Dedifferentiated amniotic fluid mesenchymal stem cell (primary cell): ENCODE measurements around the gene CAMK1.
"Not testable (repeated sequence)": the region's sequence is repeated elsewhere in the genome, so short reads cannot be mapped to it uniquely, and the experiment has no call there.

Experiments
- DNase-seq: peaks from one replicate; pipeline ENCODE4 v3.0.0-alpha.2; 2016; ENCODE audit errors: extremely low spot score

CAMK1 gene

GRCh38 chr3:9776896-9777693 lies 7.3 kb upstream of the CAMK1 start:
- no peak for DNase-seq

- DNase-seq: not testable (repeated sequence)
Observed at GRCh38 chr3:9771007-9771406, 1.3 kb upstream of the CAMK1 start.

GRCh38 chr3:9770276-9770812 lies 597 bp upstream of the CAMK1 start:
- DNase-seq: no peak

DNA sequence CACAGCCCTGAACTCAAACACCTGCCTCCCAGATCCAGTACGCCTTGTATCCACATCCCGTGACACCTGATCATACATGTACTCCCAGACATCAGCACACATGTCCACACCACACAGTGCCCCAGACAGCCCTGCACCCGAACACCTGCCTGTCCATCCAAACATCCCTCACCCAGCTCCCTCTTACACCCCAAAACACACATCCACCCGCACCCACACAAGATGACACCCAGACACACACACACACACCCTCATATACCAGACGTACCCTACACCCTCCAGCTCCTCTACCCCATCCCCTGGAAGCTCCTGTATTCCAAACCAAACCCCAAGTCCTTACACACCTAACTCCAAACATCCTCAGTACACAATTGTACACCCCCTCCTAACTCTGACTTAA lies 735 bp downstream of the CAMK1 start:
- DNase-seq: no peak

DNA sequence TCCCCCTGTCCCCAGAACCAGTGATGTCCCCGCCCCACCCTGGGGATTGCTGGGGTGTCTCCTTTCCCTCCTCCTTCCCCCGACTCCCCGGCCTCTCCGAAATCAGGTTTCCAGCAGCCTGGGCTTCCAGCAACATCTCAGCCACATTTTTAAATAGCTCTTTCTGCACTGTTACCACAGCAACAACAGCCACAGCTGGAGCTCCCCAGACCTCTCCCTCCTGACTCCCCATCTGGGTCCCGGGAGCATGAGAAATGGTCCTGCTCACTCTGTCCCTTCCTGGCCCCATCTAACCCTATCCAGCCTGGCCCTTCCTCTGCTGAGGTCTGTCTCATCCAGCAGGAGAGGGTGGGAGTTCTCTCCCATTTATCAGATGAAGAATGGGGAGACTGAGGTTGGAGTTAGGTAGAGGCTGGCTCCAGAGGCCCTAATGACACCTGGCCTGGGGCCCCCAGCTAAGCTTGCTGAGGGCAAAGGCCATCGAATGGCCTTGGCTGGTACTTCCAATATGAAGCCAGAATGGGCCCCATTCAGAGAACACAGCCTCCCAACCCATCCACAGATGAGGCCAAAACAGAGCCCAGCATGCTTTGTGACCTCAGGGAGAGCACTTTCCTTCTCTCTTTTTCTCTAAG lies 1.5 kb downstream of the CAMK1 start:
- no peak for DNase-seq

DNA sequence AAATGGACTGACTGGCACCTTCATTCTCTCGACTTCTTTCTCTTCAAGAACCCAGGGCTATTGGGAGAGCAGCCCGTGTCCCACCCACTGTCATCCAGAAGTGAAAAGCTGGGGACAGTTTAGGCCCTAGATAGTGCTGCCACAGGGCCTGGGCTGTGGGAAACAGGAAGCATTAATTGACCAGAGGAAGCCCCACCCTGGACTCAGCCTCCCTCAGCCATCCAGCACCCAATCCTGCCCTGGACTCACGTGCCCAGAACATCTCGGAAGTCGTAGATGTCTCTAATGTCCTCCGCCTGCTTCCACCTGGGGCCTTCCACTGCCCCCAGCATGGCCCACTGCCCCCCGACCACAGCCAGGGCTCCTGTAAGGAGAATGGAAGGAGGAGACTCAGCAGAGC lies 2.3 kb downstream of the CAMK1 start:
- DNase-seq: no peak

- no peak for DNase-seq
Observed at GRCh38 chr3:9765865-9766264, 3.9 kb downstream of the CAMK1 start.

GRCh38 chr3:9762871-9763270 lies 6.9 kb downstream of the CAMK1 start:
- DNase-seq: no peak

DNA sequence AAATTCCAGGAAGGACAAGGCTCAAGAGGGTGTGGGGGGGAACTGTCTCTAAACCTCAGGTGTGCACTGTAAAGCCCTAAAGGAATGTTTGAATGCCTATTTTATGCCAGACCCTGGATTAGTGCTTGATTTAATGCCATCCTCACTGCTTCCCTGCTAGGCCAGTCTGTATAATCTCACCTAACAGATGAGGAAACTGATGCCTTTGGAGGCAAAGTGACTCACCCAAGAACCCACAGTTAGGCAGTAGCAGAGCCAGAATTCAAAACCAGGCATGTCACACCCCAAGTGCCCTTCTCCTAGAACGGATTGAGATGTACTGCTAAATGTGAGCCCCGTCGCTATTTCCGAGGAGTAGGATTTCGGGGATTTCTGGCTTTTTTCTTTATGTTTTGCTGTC lies 7.8 kb downstream of the CAMK1 start:
- no peak for DNase-seq

- no peak for DNase-seq
Observed at GRCh38 chr3:9760779-9761505, 8.8 kb downstream of the CAMK1 start.

- DNase-seq: no peak
Observed at GRCh38 chr3:9757427-9757826, 12.3 kb downstream of the CAMK1 start.

DNA sequence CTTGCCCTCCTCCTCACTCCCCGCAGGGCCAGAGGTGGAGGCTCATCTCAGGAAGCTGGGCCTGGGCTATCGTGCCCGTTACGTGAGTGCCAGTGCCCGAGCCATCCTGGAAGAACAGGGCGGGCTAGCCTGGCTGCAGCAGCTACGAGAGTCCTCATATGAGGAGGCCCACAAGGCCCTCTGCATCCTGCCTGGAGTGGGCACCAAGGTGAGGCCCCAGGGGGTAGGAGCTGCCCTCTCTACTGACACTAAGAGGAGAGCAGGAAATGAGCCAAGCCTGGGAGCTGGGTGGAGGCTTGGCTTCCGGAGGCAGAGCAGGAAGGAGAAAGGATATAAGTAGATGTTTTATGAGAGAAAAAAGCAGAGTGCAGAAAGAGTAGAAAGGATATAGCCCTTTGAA lies 15.1 kb downstream of the CAMK1 start:
- DNase-seq: no peak

GRCh38 chr3:9750556-9751411 lies 19.0 kb downstream of the CAMK1 start:
- DNase-seq: no peak

DNA sequence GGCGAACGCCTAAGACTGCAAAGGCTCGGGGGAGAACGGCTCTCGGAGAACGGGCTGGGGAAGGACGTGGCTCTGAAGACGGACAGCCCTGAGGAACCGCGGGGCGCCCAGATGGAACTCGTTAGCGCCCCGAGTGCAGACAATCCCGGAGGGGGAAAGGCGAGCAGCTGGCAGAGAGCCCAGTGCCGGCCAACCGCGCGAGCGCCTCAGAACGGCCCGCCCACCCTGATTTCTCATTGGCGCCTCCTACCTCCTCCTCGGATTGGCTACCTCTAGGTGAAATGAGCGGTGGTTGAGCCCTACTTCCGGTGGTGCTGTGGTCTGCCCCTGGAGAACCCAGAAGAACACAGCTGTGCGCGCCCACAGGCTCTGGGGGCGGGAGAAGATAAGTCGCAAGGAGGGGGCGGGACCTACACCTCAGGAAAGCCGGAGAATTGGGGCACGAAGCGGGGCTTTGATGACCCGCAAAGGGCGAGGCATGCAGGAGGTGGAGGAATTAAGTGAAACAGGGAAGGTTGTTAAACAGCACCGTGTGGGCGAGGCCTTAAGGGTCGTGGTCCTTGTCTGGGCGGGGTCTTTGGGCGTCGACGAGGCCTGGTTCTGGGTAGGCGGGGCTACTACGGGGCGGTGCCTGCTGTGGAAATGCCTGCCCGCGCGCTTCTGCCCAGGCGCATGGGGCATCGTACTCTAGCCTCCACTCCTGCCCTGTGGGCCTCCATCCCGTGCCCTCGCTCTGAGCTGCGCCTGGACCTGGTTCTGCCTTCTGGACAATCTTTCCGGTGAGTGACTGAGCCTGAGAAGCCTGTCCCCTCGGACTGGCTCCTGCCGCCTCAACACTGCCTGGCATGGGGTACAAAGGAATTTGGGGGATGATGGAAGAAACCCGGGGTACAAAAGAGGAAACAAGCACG lies 19.8 kb downstream of the CAMK1 start, which contains the start of gene OGG1:
TSS of gene OGG1 (plus strand) at position 308 of the 911 bp plus-strand sequence. CDS start at position 643, 335 bp downstream.
- DNase-seq: peak; percentile 99

DNA sequence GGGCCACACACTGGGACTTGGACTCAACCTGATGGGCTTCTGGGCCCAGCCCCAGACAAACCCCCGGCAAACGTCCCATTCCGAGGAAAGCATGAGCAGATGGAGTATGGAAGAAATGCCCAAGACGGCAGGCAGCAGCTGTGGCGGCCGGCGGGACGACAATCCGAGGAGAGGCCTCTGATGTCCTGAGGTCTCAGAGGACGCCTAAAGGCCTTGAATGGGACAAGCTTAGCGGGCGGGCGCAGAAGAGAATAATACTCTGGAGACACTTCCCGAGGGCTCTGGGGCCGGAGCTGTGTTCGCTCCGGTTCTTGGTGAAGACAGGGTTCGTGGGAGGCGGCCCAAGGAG lies 20.5 kb downstream of the CAMK1 start:
- no peak for DNase-seq

GRCh38 chr3:9748031-9748430 lies 21.7 kb downstream of the CAMK1 start:
- no peak for DNase-seq

GRCh38 chr3:9747267-9747666 lies 22.5 kb downstream of the CAMK1 start:
- DNase-seq: no peak

GRCh38 chr3:9746330-9746729 lies 23.4 kb downstream of the CAMK1 start:
- DNase-seq: no peak

DNA sequence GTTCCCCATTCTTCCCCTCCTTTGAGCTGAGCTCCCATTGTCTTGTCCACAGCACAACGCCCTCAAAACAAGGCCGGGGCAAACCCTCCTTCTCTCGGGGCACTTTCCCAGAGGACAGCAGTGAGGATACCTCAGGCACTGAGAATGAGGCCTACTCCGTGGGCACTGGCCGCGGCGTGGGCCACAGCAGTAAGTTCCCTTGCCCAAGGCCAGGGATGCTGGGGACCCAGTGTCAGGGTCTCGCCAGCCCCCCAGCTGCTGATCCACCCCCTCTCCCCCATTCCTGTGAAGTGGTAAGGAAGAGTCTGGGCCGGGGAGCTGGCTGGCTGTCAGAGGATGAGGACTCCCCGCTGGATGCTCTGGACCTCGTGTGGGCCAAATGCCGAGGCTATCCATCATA lies 24.2 kb downstream of the CAMK1 start:
- DNase-seq: no peak

DNA sequence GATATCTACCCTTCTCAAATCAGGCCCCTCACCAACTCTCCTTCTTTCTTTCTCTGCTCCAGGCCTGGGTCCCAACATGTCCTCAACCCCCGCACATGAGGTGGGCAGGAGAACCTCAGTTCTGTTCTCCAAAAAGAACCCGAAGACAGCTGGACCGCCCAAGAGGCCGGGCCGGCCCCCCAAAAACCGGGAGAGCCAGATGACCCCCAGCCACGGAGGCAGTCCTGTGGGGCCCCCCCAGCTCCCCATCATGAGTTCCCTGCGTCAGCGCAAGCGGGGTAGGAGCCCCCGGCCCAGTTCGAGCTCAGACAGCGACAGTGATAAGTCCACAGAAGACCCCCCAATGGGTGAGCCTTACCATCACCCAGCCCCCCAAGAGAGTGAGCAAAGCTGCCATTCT lies 25.6 kb downstream of the CAMK1 start:
- DNase-seq: no peak

DNA sequence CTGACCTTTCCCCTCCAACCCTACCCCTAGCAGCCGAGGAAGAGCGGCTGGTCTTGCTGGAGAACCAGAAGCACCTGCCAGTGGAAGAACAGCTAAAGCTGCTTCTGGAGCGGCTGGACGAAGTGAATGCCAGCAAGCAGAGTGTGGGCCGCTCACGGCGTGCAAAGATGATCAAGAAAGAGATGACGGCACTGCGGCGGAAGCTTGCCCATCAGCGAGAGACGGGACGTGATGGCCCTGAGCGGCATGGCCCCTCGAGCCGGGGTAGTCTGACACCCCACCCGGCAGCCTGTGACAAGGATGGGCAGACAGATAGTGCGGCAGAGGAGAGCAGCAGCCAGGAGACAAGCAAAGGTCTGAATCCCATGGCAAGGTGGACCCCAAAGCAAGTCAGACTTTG lies 26.2 kb downstream of the CAMK1 start:
- no peak for DNase-seq
